ENCODE results near the gene LPIN2. TPM values are rescaled to one million over a fixed set of nuclear protein-coding genes. Genes with fewer than 3 reads are reported as not detected.
"Not testable (repeated sequence)": the region's sequence is repeated elsewhere in the genome, so short reads cannot be mapped to it uniquely, and the experiment has no call there.

Gene LPIN2
- 11.7 TPM for polyA plus RNA-seq (ENCODE audit: insufficient read length)

GRCh38 chr18:3013024-3013804, at the start of gene LPIN2:
Gene LPIN2 (minus strand): TSS chr18:3013144. CDS start chr18:2960840, 52,304 bp downstream.
- peak; percentile 99 for DNase-seq

GRCh38 chr18:3061581-3062312, 48.8 kb upstream of the LPIN2 start:
- DNase-seq, result no peak

GRCh38 chr18:3060667-3061580, 48.0 kb upstream of the LPIN2 start:
- no peak for DNase-seq

DNA sequence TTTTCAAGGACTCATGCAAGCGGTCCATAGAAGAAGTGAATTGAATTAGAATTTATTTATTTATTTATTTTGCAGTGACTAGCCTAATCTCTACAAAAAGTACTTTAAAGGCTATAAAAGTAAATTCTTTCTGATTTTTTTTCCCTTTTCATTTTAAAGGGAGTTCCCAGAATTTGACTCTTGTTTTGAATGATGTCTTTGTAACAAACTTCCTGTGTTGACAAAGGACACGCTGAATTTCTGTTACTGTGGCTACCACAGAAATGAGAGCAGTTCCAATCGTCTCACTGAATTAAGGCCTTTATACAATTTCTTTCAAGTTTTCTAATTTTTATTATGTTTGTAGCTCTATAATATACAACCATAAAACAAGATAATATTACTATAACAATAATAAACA, 46.3 kb upstream of the LPIN2 start:
- no peak for DNase-seq

DNA sequence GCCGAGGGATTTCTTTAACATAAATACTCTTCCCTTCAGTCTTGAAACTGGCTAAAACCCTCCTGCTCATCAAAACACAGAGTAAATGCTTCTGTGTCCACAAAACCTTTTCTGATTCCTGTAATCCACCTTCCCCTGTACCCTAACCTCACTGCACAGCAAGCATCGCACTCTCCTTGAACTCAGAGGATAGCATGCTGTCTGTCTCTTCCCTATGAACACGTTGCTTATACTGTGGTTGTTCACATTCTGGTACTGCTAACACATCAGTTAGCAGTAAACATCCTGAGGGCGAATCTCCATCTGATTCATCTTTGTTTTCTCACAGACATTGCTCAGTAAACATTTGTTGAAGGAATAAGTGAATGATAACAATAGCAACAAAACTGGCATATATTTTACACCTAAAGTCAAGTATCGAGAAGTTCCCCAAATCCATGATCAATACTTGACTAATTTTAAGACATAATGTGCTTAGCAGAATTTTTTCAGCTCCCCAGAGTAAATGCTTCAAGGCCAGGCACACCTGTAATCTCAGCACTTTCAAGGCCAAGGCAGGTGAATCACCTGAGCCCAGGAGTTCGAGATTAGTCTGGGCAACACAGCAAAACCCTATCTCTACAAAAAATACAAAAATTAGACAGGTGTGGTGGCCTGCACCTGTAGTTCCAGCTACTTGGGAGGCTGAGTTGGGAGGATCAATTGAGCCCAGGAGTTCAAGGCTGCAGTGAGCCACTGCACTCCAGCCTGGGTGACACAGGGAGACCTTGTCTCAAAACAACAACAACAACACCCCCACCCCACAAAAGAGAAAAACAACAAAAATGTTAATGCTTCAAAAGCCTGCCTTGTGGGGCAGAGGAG, 45.6 kb upstream of the LPIN2 start:
- no peak for DNase-seq

GRCh38 chr18:3057526-3057925, 44.6 kb upstream of the LPIN2 start:
- no peak for DNase-seq

- DNase-seq, result no peak
Observed at GRCh38 chr18:3056311-3056710, 43.4 kb upstream of the LPIN2 start.

DNA sequence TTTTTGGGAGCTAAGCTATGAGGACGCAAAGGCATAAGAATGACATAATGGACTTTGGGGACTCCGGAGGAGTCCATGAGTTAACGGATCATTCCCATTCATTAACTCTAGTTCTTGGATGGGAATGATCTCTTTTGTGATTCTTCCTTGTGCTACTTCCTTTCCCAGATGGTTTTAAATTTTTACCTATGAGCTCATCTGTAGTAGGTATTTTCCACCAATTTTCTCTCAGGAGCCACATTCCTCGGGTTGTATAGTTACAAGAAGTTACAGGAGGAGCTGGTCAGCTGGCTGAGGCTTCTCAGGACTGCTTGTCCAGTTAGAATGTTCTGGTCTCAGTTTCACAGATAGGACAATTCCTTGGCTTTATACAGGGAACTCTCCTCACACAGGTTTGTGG, 42.9 kb upstream of the LPIN2 start:
- peak; percentile 32 for DNase-seq

DNA sequence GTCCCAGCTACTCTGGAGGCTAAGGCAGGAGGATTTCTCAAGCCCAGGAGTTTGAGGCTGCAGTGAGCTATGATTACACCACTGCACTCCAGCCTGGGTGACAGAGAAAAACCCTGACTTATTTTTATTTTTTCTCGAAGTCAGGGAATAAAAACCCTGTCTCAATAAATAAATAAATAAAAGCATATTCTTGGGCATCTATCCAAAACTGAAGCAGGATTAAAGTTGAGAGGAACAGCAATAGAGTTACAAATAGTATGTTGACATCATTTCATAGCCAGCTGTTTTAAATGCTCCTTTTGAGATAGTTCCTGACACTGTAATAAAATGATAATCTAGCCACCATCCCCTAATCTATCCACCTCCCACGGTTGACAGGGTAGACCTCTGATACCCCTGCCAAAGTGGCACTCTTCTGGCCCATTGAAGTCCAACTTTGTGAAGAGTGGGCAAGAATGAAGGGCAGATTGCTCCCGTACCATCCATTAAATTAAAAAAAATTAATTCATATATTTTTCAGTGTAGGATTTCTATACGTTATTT, 42.3 kb upstream of the LPIN2 start:
- DNase-seq, result no peak

DNA sequence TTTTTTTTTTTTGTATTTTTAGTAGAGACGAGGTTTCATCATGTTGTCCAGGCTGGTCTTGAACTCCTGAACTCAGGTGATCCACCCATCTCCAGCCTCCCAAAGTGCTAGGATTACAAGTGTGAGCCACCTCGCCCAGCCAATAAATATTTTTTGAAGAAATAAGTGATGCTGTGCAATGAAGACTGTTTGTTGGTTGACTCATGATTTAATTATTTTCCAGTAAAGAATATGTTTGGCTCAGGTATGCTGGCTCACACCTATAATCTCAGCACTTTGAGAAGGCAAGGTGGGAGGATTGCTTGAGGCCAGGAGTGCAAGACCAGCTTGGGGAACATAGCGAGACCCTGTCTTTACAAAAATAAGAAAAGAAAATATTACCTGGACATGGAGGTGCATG, 41.8 kb upstream of the LPIN2 start:
- no peak for DNase-seq

DNA sequence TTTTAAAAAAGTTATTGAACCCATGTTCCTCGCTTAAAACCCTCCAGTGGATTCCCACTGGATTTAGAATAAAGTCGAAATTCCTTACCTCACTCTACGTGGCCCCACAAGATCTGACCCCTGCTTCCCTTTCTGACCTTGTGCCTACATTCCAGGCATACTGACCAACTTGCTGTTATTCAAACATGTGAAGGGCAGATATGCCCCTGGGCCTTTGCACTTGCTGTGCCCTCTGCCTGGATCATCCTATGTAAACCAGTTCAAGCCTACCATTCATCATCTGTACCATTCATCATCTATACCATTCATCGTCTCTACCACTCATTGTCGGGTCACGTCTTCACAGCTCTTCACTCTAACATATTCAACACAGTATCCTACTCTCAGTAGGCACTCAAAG, 41.3 kb upstream of the LPIN2 start:
- no peak for DNase-seq

DNA sequence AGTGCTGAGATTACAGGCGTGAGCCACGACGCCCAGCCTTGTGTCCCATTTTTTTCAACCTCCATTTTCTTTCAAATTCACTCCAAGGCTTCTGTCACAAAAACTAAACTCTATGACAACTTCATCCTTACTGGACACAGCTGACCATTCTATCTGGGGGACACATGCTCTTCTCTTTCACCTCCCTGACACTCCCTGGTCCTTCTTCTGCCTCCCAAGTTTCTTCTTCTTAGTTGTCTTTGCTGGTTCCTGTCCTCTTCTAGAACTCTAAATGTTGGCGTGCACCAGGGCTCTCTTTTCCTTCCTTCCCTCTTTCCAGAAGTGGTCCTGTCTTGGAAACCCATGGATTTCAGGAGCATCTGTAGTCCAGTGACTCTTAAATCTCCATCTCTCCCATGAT, 40.1 kb upstream of the LPIN2 start:
- DNase-seq, result no peak

DNA sequence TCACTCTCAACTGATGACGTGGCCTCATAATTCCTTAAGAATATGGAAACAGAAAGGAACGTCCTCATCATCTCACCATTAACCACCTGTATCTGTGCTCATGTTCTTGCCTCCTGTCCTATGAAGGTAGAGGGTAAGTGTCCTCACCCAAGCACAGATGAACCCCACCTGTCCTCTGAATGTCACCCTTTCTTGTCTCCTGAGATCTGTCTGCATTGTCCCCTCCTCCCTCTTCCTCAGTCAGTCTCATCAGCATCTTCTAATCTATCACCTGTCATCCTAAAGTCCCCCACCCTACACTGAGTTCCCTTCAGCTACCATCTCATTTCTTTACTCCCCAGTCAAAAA, 39.4 kb upstream of the LPIN2 start:
- no peak for DNase-seq

DNA sequence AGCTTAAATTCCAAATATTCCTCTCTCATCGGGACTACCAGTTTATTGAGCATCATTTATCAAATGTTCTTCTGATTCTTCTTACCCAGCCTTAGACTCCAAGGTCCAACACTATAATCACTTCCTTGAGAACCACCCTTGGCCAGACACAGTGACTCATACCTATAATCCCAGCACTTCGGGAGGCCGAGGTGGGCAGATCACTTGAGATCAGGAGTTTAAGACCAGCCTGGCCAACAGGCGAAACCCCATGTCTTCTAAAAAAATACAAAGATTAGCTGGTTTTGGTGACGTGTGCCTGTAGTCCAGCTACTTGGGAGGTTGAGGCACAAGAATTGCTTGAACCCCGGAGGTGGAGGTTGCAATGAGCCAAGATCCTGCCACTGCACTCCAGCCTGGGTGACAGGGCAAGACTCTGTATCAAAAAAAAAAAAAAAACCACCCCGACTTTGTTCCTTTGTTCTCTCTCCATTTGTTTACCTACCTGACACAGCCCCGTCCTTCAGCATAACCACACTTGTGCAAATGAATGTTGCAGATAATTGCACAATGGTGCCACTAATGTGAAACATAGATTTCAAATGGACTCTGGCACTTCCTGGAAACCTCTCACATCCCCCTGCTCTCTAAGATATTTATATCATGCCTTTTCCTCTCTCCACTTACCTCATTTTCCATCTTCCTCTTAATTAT, 38.9 kb upstream of the LPIN2 start:
- DNase-seq, result no peak

DNA sequence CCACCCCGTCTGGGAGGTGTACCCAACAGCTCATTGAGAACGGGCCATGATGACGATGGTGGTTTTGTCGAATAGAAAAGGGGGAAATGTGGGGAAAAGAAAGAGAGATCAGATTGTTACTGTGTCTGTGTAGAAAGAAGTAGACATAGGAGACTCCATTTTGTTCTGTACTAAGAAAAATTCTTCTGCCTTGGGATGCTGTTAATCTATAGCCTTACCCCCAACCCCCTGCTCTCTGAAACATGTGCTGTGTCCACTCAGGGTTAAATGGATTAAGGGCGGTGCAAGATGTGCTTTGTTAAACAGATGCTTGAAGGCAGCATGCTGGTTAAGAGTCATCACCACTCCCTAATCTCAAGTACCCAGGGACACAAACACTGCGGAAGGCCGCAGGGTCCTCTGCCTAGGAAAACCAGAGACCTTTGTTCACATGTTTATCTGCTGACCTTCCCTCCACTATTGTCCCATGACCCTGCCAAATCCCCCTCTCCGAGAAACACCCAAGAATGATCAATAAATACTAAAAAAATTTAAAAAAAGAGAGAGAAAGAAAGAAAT, 37.0 kb upstream of the LPIN2 start:
- not testable (repeated sequence) for DNase-seq

DNA sequence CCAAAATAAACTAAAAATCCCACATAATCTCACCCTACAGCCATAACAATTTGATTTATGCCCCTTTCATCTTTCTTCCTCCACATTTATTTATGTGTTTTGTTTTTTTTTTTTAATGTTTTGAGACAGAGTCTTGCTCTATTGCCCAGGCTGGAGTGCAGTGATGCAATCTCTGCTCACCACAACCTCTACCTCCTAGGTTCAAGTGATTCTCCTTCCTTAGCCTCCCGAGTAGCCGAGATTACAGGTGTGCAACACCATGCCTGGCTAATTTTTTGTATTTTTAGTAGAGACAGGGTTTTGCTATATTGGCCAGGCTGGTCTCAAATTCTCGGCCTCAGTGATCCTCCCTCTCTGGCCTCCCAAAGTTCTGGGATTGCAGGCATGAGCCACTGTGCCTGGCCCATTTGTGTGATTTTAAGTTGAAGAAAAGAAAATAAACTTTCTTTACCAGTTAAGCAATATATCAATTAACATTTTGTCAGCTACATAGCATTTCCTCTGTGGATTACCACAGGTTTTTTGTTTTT, 35.9 kb upstream of the LPIN2 start:
- no peak for DNase-seq

DNA sequence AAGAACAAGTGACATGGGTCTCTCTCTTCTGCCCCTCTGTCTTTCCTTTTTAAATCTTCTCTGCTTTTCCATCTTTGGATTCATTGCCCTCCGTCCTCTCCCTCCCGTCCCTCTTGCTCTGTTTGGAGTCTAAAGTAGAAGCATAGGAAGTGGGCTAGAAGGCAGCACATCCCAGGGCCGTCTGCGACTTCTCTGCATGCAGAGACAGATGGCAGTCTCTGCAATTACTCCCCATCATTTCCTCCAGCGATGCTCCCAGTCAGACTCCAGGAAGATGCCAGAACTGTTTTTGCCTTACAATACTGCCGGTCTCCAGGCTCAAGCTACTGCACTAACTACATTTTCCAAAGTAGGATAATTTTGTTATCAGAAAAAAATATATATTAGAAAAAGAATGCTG, 35.2 kb upstream of the LPIN2 start:
- DNase-seq, result no peak

DNA sequence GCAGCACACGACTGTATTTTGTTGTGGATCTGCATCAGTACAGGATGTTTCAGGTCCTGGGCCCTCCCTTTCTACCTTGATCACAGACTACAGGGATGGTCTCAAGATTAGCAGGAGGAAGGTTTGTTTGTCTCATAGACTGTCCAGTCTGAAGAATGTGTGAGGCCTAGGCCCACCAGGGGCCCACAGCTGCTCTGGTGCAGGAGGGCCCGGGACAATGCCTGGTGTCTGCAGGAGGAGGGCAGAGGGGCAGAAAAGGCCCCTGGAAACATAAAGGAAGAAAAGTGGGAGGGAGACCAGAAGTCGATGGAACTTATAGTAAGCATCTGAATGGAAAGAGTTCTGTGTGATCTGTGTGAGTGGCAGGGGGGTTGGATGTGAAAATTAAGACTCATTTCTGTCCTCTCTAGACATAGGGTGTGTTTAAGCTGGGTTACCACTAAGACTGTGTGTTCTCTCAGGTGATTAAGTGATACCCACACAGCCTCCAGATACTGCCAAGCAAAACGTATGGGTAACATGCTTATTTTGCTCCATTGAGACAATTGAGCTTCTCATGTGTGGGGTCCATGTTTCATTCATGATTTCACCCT, 33.4 kb upstream of the LPIN2 start:
- DNase-seq, result no peak

GRCh38 chr18:3044931-3045698, 32.2 kb upstream of the LPIN2 start:
- peak; percentile 17 for DNase-seq

Measured in hindlimb muscle (tissue), 1 donor.